ENCODE measurements around the gene ADAM17.

ADAM17 gene

DNA sequence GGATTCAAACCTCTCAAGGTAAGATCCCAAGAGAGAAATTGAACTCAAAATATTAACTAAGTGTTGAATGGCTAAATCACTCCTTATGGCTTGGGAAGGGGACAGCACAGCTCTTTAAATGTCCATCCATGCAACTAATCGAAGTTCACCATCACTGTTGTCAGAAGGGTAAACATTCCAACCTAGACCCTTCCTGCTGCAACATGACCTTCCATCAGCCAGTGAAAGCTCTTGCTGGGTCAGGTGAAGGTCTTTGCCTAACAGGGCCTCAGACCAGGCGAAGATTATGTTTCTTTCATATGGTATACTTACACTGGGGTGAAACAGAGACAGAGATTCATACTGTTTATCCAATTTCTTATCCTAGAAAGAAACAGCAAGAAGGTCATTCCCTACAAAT is 64.8 kb downstream of the ADAM17 start:
- Histone ChIP-seq H3K36me3 (ENCODE audit: control insufficient read depth, insufficient read depth, low read length) (peaks cover 92% of the 10 kb centered on the region), H3K9me3 (ENCODE audit: control insufficient read depth, insufficient read depth, low read length) (no peaks in the 10 kb centered on the region), H3K9ac (ENCODE audit: low read depth, low read length) (no peak overlapping the region), H3K27me3 (ENCODE audit: control insufficient read depth, insufficient read depth, low read length) (no peaks in the 10 kb centered on the region), H3K27ac (ENCODE audit: low read depth, low read length) (no peak overlapping the region), H3K4me3 (ENCODE audit: low read depth, low read length) (no peak overlapping the region), H3K4me1 (ENCODE audit: control insufficient read depth, insufficient read depth, low read length) (no peaks in the 10 kb centered on the region)

- Histone ChIP-seq H3K9me3 (ENCODE audit: control insufficient read depth, insufficient read depth, low read length) (no peaks in the 10 kb centered on the region), H3K27me3 (ENCODE audit: control insufficient read depth, insufficient read depth, low read length) (no peaks in the 10 kb centered on the region), H3K27ac (ENCODE audit: low read depth, low read length) (no peak overlapping the region), H3K36me3 (ENCODE audit: control insufficient read depth, insufficient read depth, low read length) (peaks cover 99% of the 10 kb centered on the region), H3K4me3 (ENCODE audit: low read depth, low read length) (no peak overlapping the region), H3K4me1 (ENCODE audit: control insufficient read depth, insufficient read depth, low read length) (no peaks in the 10 kb centered on the region), H3K9ac (ENCODE audit: low read depth, low read length) (no peak overlapping the region)
These were observed 66.8 kb downstream of the ADAM17 start for GRCh38 chr2:9488583-9489547.

GRCh38 chr2:9484533-9484932 is 71.1 kb downstream of the ADAM17 start:
- no peaks in the 10 kb centered on the region for H3K4me1 ChIP-seq (ENCODE audit: control insufficient read depth, insufficient read depth, low read length)
- no peak overlapping the region for H3K4me3 ChIP-seq (ENCODE audit: low read depth, low read length)
- no peak overlapping the region for H3K27ac ChIP-seq (ENCODE audit: low read depth, low read length)
- H3K27me3 ChIP-seq (ENCODE audit: control insufficient read depth, insufficient read depth, low read length), result no peaks in the 10 kb centered on the region
- H3K36me3 ChIP-seq (ENCODE audit: control insufficient read depth, insufficient read depth, low read length), result peaks cover 79% of the 10 kb centered on the region
- H3K9ac ChIP-seq (ENCODE audit: low read depth, low read length), result no peak overlapping the region
- no peaks in the 10 kb centered on the region for H3K9me3 ChIP-seq (ENCODE audit: control insufficient read depth, insufficient read depth, low read length)

DNA sequence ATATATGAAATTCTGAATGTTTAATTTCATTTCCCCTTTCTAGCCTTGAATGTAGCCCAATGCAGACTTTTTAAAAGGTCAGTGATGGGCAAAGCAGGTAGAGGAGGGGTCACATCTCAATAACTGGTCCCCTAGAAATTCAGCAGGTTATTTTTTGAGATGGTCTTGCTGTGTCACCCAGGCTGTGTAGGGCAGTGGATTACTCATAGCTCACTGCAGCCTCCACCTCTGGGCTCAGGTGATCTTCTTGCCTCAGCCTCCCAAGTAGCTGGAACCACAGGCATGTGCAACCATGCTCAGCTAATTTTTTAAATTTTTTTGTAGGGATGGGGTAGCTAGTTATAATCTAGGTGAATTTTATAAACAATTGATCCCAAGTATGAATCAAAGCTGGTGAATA is 72.5 kb downstream of the ADAM17 start:
- no peaks in the 10 kb centered on the region for H3K9me3 ChIP-seq (ENCODE audit: control insufficient read depth, insufficient read depth, low read length)
- peaks cover 64% of the 10 kb centered on the region for H3K36me3 ChIP-seq (ENCODE audit: control insufficient read depth, insufficient read depth, low read length)
- no peak overlapping the region for H3K4me3 ChIP-seq (ENCODE audit: low read depth, low read length)
- H3K9ac ChIP-seq (ENCODE audit: low read depth, low read length), result no peak overlapping the region
- no peaks in the 10 kb centered on the region for H3K27me3 ChIP-seq (ENCODE audit: control insufficient read depth, insufficient read depth, low read length)
- no peaks in the 10 kb centered on the region for H3K4me1 ChIP-seq (ENCODE audit: control insufficient read depth, insufficient read depth, low read length)
- H3K27ac ChIP-seq (ENCODE audit: low read depth, low read length), result no peak overlapping the region

GRCh38 chr2:9480157-9480556 is 75.5 kb downstream of the ADAM17 start:
- no peak overlapping the region for H3K27ac ChIP-seq (ENCODE audit: low read depth, low read length)
- H3K36me3 ChIP-seq (ENCODE audit: control insufficient read depth, insufficient read depth, low read length), result peaks cover 35% of the 10 kb centered on the region
- H3K4me1 ChIP-seq (ENCODE audit: control insufficient read depth, insufficient read depth, low read length), result peaks cover 7% of the 10 kb centered on the region
- H3K9ac ChIP-seq (ENCODE audit: low read depth, low read length), result no peak overlapping the region
- peaks cover 1% of the 10 kb centered on the region for H3K27me3 ChIP-seq (ENCODE audit: control insufficient read depth, insufficient read depth, low read length)
- H3K4me3 ChIP-seq (ENCODE audit: low read depth, low read length), result no peak overlapping the region
- no peaks in the 10 kb centered on the region for H3K9me3 ChIP-seq (ENCODE audit: control insufficient read depth, insufficient read depth, low read length)

GRCh38 chr2:9478526-9478925 is 77.1 kb downstream of the ADAM17 start:
- peaks cover 10% of the 10 kb centered on the region for H3K4me1 ChIP-seq (ENCODE audit: control insufficient read depth, insufficient read depth, low read length)
- no peaks in the 10 kb centered on the region for H3K9me3 ChIP-seq (ENCODE audit: control insufficient read depth, insufficient read depth, low read length)
- H3K27ac ChIP-seq (ENCODE audit: low read depth, low read length), result no peak overlapping the region
- H3K9ac ChIP-seq (ENCODE audit: low read depth, low read length), result no peak overlapping the region
- peaks cover 19% of the 10 kb centered on the region for H3K36me3 ChIP-seq (ENCODE audit: control insufficient read depth, insufficient read depth, low read length)
- H3K27me3 ChIP-seq (ENCODE audit: control insufficient read depth, insufficient read depth, low read length), result peaks cover 9% of the 10 kb centered on the region
- H3K4me3 ChIP-seq (ENCODE audit: low read depth, low read length), result no peak overlapping the region

GRCh38 chr2:9477914-9478313 is 77.7 kb downstream of the ADAM17 start:
- Histone ChIP-seq H3K9me3 (ENCODE audit: control insufficient read depth, insufficient read depth, low read length) (no peaks in the 10 kb centered on the region), H3K4me1 (ENCODE audit: control insufficient read depth, insufficient read depth, low read length) (peaks cover 10% of the 10 kb centered on the region), H3K36me3 (ENCODE audit: control insufficient read depth, insufficient read depth, low read length) (peaks cover 16% of the 10 kb centered on the region), H3K27ac (ENCODE audit: low read depth, low read length) (no peak overlapping the region), H3K4me3 (ENCODE audit: low read depth, low read length) (no peak overlapping the region), H3K27me3 (ENCODE audit: control insufficient read depth, insufficient read depth, low read length) (peaks cover 9% of the 10 kb centered on the region), H3K9ac (ENCODE audit: low read depth, low read length) (no peak overlapping the region)

DNA sequence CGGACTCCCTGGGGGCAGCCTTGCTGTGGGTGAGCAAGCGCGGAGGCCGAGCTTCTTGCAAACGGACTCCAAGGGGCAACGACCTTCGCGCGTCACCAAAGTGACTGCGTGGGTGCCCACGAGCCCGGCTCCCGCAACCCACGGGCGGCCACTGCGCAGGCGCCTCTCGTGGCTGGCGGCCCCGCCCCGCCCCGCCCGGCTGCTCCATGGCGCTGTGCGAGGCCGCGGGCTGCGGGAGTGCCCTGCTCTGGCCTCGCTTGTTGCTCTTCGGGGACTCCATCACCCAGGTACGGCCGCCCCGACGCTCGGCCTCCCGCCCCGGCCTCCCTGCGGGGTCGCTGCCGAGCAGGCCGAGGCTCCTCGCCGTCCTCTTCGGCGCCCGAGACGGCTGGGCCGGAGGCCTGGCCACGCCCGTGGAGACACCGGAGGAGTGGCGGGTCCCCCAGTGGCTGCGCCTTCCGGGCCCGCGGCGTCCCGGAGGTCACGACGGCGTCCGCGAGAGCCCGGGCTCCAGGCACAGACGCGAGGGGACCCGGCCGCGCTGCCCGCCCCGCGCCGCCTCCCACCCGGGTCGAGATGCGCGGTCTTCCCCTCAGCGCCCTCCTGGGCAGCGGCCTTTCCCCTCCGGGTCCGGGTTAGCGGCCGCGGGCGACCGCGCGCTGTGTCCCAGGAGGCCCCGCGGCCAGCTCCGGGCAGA is 81.1 kb downstream of the ADAM17 start, which contains the start of gene IAH1:
Gene IAH1, plus strand, starts transcription at position 191 of the 697 bp plus-strand sequence. Its CDS starts 16 bp downstream, at position 207.
- Histone ChIP-seq H3K27me3 (ENCODE audit: control insufficient read depth, insufficient read depth, low read length) (peaks cover 9% of the 10 kb centered on the region), H3K36me3 (ENCODE audit: control insufficient read depth, insufficient read depth, low read length) (peaks cover 30% of the 10 kb centered on the region), H3K9ac (ENCODE audit: low read depth, low read length) (peak within 1 kb of the TSS; percentile 63), H3K27ac (ENCODE audit: low read depth, low read length) (no peak within 1 kb of the TSS), H3K9me3 (ENCODE audit: control insufficient read depth, insufficient read depth, low read length) (no peaks in the 10 kb centered on the region), H3K4me3 (ENCODE audit: low read depth, low read length) (peak within 1 kb of the TSS; percentile 65), H3K4me1 (ENCODE audit: control insufficient read depth, insufficient read depth, low read length) (peaks cover 10% of the 10 kb centered on the region)

GRCh38 chr2:9473985-9474360 is 81.7 kb downstream of the ADAM17 start:
- H3K4me3 ChIP-seq (ENCODE audit: low read depth, low read length), result peak overlapping the region; percentile 65
- H3K9ac ChIP-seq (ENCODE audit: low read depth, low read length), result peak overlapping the region; percentile 30
- peaks cover 10% of the 10 kb centered on the region for H3K4me1 ChIP-seq (ENCODE audit: control insufficient read depth, insufficient read depth, low read length)
- peaks cover 9% of the 10 kb centered on the region for H3K27me3 ChIP-seq (ENCODE audit: control insufficient read depth, insufficient read depth, low read length)
- no peaks in the 10 kb centered on the region for H3K9me3 ChIP-seq (ENCODE audit: control insufficient read depth, insufficient read depth, low read length)
- no peak overlapping the region for H3K27ac ChIP-seq (ENCODE audit: low read depth, low read length)
- peaks cover 35% of the 10 kb centered on the region for H3K36me3 ChIP-seq (ENCODE audit: control insufficient read depth, insufficient read depth, low read length)

GRCh38 chr2:9473308-9473984 is 82.2 kb downstream of the ADAM17 start:
- Histone ChIP-seq H3K27ac (ENCODE audit: low read depth, low read length) (no peak overlapping the region), H3K36me3 (ENCODE audit: control insufficient read depth, insufficient read depth, low read length) (peaks cover 39% of the 10 kb centered on the region)

More at GRCh38 chr2:9473308-9473984, 82.2 kb downstream of the ADAM17 start:
- Histone ChIP-seq H3K9me3 (ENCODE audit: control insufficient read depth, insufficient read depth, low read length) (no peaks in the 10 kb centered on the region), H3K4me3 (ENCODE audit: low read depth, low read length) (peak overlapping the region; percentile 65), H3K27me3 (ENCODE audit: control insufficient read depth, insufficient read depth, low read length) (peaks cover 9% of the 10 kb centered on the region), H3K9ac (ENCODE audit: low read depth, low read length) (no peak overlapping the region), H3K4me1 (ENCODE audit: control insufficient read depth, insufficient read depth, low read length) (peaks cover 10% of the 10 kb centered on the region)
